MCF 10A (cell line): ENCODE data around the gene TTC7B. TPM values are rescaled to one million over a fixed set of nuclear protein-coding genes. Genes with fewer than 3 reads are reported as not detected.

Experiments used
- BruUV-seq: library from RNA; stranded (reverse); fragments of 400-500 nt; replicated peaks from 2 replicates; lab custom pipeline; 2021; lab: Mats Ljungman, UMichigan
- CTCF ChIA-PET: fragments of 300-600 bp; sonication (Branson Sonifier 250); formaldehyde crosslinking; extraction: SDS; loops from one replicate; lab custom pipeline; 2021; ENCODE audit warnings: antibody characterized with exemption, inconsistent platforms; lab: Yijun Ruan, JAX
- POLR2A ChIA-PET: fragments of 300-600, 350-650 bp; sonication (Branson Sonifier 250); formaldehyde crosslinking; extraction: SDS; loops from one replicate; lab custom pipeline; 2020; ENCODE audit warnings: antibody characterized with exemption, inconsistent platforms; lab: Yijun Ruan, JAX
- DNase-seq: peaks from one replicate; pipeline ENCODE4 v3.0.0-alpha.2; 2018; ENCODE audit not compliant: unreplicated experiment
- H3K27ac Mint-ChIP-seq: one replicate; pipeline ENCODE4 v1.8.0; 2022; ENCODE audit warnings: mild to moderate bottlenecking, low read depth, mixed read lengths; ENCODE audit not compliant: unreplicated experiment
- H3K27me3 Mint-ChIP-seq: one replicate; pipeline ENCODE4 v1.8.0; 2022; ENCODE audit warnings: mixed read lengths; ENCODE audit not compliant: insufficient read depth, unreplicated experiment
- H3K36me3 Mint-ChIP-seq: one replicate; pipeline ENCODE4 v1.8.0; 2022; ENCODE audit warnings: mild to moderate bottlenecking, moderate library complexity, mixed read lengths; ENCODE audit not compliant: insufficient read depth, unreplicated experiment
- H3K4me1 Mint-ChIP-seq: one replicate; pipeline ENCODE4 v1.8.0; 2022; ENCODE audit warnings: mixed read lengths; ENCODE audit not compliant: insufficient read depth, unreplicated experiment
- H3K4me3 Mint-ChIP-seq: one replicate; pipeline ENCODE4 v1.8.0; 2022; ENCODE audit warnings: mild to moderate bottlenecking, moderate library complexity, mixed read lengths; ENCODE audit not compliant: unreplicated experiment
- H3K9me3 Mint-ChIP-seq: one replicate; pipeline ENCODE4 v1.8.0; 2022; ENCODE audit warnings: mixed read lengths; ENCODE audit not compliant: unreplicated experiment
- intact Hi-C: fragments of 100-400 bp; cut with micrococcal nuclease; formaldehyde crosslinking; loops from 2 replicates; pipeline ENCODE4 v1.14.1; 2022
- total RNA-seq: library from RNA; stranded (reverse); gene quantifications from 2 replicates; pipeline ENCODE4 v1.2.3, GENCODE V29; 2022
- TF ChIP-seq, protein P1 (sequence below): fragments of 200-600 bp; IDR thresholded peaks from one replicate; pipeline ENCODE4 v1.8.0; 2022; ENCODE audit warnings: antibody characterized with exemption, mild to moderate bottlenecking; ENCODE audit not compliant: unreplicated experiment

Gene TTC7B
- total RNA-seq, 1 experiment from 2014 or later, result 31.1 TPM

DNA sequence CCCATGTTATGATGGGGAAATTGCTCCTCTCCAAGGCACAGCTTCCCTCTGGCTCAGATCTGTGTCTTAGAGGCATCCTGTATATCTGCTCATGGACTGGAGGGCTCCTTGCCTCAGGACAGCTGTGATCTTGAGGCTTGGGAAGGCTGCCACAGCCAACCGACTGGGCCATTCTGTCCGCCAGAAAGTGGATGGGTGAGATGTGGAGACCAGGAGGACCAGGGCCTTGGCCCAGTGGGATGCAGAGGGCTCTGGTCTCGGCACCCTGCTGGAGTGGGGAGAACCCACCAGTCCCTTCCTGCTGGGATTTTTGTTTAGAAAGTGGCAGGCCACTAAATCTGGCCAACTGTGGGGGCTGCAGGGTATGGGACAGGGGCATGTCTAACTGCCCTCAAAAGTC is 270.8 kb downstream of the TTC7B start:
- TF ChIP-seq, protein P1, sequence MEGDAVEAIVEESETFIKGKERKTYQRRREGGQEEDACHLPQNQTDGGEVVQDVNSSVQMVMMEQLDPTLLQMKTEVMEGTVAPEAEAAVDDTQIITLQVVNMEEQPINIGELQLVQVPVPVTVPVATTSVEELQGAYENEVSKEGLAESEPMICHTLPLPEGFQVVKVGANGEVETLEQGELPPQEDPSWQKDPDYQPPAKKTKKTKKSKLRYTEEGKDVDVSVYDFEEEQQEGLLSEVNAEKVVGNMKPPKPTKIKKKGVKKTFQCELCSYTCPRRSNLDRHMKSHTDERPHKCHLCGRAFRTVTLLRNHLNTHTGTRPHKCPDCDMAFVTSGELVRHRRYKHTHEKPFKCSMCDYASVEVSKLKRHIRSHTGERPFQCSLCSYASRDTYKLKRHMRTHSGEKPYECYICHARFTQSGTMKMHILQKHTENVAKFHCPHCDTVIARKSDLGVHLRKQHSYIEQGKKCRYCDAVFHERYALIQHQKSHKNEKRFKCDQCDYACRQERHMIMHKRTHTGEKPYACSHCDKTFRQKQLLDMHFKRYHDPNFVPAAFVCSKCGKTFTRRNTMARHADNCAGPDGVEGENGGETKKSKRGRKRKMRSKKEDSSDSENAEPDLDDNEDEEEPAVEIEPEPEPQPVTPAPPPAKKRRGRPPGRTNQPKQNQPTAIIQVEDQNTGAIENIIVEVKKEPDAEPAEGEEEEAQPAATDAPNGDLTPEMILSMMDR, result no peak
- Mint-ChIP-seq H3K4me3 (no peak overlapping the region), H3K27me3 (no peaks in the 10 kb centered on the region), H3K4me1 (no peaks in the 10 kb centered on the region), H3K27ac (no peak overlapping the region), H3K9me3 (no peaks in the 10 kb centered on the region), H3K36me3 (peaks cover 7% of the 10 kb centered on the region)
- CTCF ChIA-PET, result no interaction called here
- intact Hi-C loops, result no loop called here
- POLR2A ChIA-PET, result no interaction called here
- DNase-seq, result no peak
- no TSS peak for BruUV-seq

DNA sequence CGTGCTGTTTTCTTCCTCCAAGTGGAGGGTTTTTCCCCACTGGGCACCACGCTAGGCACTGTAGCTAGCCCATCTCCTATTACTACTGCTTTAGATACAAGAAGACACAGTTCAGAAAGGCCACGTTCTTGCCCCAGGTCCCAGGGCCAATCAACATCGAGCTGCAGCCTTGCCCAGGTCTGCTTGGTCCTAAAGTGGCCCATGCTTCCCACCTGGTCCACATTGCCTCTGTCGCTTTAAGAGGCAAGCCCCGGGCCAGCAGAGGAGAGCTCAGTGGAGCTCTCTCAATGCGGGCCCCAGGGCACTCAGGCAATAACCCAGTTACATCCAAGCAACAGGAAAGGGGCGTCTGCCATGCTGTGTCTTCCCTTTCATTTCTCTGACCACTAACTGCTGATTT is 271.3 kb downstream of the TTC7B start:
- no peak for DNase-seq
- TF ChIP-seq, protein P1, result no peak

DNA sequence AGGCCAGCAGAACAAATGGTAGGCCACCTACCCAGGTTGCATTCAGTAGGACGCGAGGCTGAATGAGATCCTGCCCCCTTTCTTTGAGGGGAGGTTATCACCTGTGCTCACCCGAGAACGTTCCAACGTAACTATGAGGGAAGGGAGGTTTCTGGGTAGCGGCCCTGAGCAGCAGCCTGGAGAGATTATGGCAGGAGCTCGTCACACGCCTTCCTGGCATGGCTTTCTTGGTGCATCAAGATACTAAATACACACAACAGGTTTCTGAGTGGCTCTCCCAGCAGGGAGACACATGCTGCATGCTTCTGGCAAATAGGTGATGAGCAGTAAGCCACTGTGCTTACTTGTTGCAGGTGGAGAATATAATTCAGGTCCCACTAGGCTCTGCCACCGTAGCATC is 271.7 kb downstream of the TTC7B start:
- Mint-ChIP-seq H3K27me3 (no peaks in the 10 kb centered on the region), H3K27ac (no peak overlapping the region), H3K36me3 (peaks cover 7% of the 10 kb centered on the region), H3K4me3 (no peak overlapping the region), H3K4me1 (no peaks in the 10 kb centered on the region), H3K9me3 (no peaks in the 10 kb centered on the region)
- intact Hi-C loops, result no loop called here
- POLR2A ChIA-PET, result no interaction called here
- no TSS peak for BruUV-seq
- TF ChIP-seq, protein P1, result no peak
- DNase-seq, result no peak
- CTCF ChIA-PET, result no interaction called here

More for the DNA sequence above, 271.3 kb downstream of the TTC7B start:
- intact Hi-C loops, result no loop called here
- no peaks in the 10 kb centered on the region for H3K27me3 Mint-ChIP-seq
- H3K36me3 Mint-ChIP-seq, result peaks cover 7% of the 10 kb centered on the region
- H3K9me3 Mint-ChIP-seq, result no peaks in the 10 kb centered on the region
- H3K27ac Mint-ChIP-seq, result no peak overlapping the region
- ChIA-PET POLR2A (no interaction called here), CTCF (no interaction called here)
- no peaks in the 10 kb centered on the region for H3K4me1 Mint-ChIP-seq
- no TSS peak for BruUV-seq
- no peak overlapping the region for H3K4me3 Mint-ChIP-seq

DNA sequence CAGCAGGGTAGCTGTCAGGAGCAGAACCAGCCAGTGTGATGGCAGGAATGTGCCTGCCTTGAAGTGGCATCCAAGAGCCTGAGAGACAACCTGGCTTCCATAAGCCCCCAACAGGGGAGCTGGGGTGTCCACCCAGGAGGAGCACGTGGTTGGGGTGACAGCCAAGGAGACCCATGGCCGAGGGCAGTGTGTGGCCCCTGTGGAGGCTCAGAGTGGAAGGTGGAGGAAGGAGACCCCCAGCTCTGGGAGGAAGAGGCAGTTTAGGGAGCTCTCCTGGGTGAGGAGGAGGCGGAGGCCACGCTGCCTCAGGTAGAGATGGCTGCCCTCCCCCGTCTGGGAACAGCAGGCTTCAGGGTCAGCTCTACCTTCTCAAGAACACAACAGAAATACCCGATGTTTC is 272.4 kb downstream of the TTC7B start:
- Mint-ChIP-seq H3K4me1 (no peaks in the 10 kb centered on the region), H3K36me3 (peaks cover 7% of the 10 kb centered on the region), H3K9me3 (no peaks in the 10 kb centered on the region), H3K4me3 (no peak overlapping the region), H3K27ac (no peak overlapping the region), H3K27me3 (no peaks in the 10 kb centered on the region)
- CTCF ChIA-PET, result interaction anchor here (0.6 kb wide), 1 partner anchor 13 kb away, joined by 3 read pairs; no protein-coding TSS in a partner anchor
- intact Hi-C loops, result no loop called here
- TF ChIP-seq, protein P1, result no peak
- no peak for DNase-seq
- POLR2A ChIA-PET, result no interaction called here
- no TSS peak for BruUV-seq
